Esophagus squamous epithelium (tissue), 5 donors: Measurements from ENCODE around the gene DTX4. TPM values are rescaled to one million over a fixed set of nuclear protein-coding genes. Genes with fewer than 3 reads are reported as not detected.

Experiments used
- DNase-seq: peaks from one replicate; lab custom pipeline; 2025; lab: John Stamatoyannopoulos, UW
- H3K27ac ChIP-seq, 4 donors: fragments of 200-600 bp; sonication (generic); one replicate each; pipeline ENCODE4 v1.5.1; 2016 to 2019; ENCODE audit warnings: mild to moderate bottlenecking in 1 of 4
- H3K27me3 ChIP-seq, 4 donors: fragments of 200-600 bp; sonication (generic); 1 replicate in 3 of 4; 2 replicates in 1 of 4; pipeline versions ENCODE4 v1.5.1 to v1.6.0; 2017 to 2021; ENCODE audit warnings: antibody characterized with exemption in 1 of 4
- H3K36me3 ChIP-seq, 3 donors: fragments of 200-600 bp; sonication (generic); one replicate each; pipeline ENCODE4 v1.5.1; 2016 to 2019
- H3K4me1 ChIP-seq, 3 donors: fragments of 200-600 bp; sonication (generic); one replicate each; pipeline ENCODE4 v1.5.1; 2017 to 2019
- H3K4me3 ChIP-seq, 4 donors: fragments of 200-600 bp; sonication (generic); 1 replicate in 3 of 4; 2 replicates in 1 of 4; pipeline ENCODE4 v1.5.1; 2016 to 2019; ENCODE audit warnings: mild to moderate bottlenecking in 2 of 4, moderate library complexity in 1 of 4
- H3K9me3 ChIP-seq, 3 donors: fragments of 200-600 bp; sonication (generic); one replicate each; pipeline ENCODE4 v1.5.1; 2016 to 2019
- CTCF ChIP-seq, 6 experiments: fragments of 450-650 bp in 4 of 6; fragments of 200-600 bp in 2 of 6; sonication (generic) in 2 of 6; IDR thresholded peaks; one replicate each; pipeline ENCODE4 v1.5.1; 2016 to 2019; ENCODE audit warnings: antibody characterized with exemption in 6 of 6, mild to moderate bottlenecking in 4 of 6, moderate library complexity in 4 of 6
- POLR2A ChIP-seq, 4 donors: fragments of 450-650 bp; IDR thresholded peaks; one replicate each; pipeline ENCODE4 v1.6.1; 2017; ENCODE audit warnings: antibody characterized with exemption in 4 of 4, mild to moderate bottlenecking in 4 of 4, moderate library complexity in 3 of 4
- WGBS, 2 donors: methylation state at CpG; one replicate each; pipeline ENCODE4 v1.1.5; 2018; 5-methylcytosine and 5-hydroxymethylcytosine counted together
- intact Hi-C: fragments of 100-400 bp; cut with DNase I; formaldehyde crosslinking; loops from one replicate; pipeline ENCODE4 v1.15.0; 2022
- small RNA-seq, 4 donors: library from RNA; depleted of rRNA; stranded (forward); fragments of <200 nt; gene quantifications; one replicate each; pipeline ENCODE3, GENCODE V24; 2016
- total RNA-seq, 4 donors: library from RNA; depleted of rRNA; stranded (reverse); fragments of >200 nt; gene quantifications; one replicate each; pipeline ENCODE4 v1.1.0, GENCODE V29; 2016
- donor health status: DM: yes; HTN: yes; CAD: no.

Gene DTX4
- total RNA-seq, 4 donors from 2014 or later = 2.4 to 8.4 (median 4.6) TPM

DNA sequence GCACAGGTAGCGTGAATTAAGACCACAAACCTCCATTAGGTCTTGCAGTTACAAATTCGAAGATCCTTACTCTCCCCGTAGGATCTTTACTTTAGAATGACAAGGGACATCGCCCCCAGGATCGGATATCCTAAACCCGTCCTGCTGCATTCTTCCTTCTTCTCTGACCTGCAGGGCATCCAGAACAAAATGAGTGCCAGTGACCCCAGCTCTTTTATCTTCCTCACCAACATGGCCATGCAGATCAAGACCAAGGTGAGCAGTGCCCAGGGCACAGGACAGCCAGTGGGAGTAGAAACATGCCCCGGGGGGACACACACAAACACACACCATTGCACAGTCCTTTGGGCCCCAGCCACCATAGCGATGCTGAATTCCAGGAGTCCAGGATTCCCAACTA, 83.3 kb downstream of the DTX4 start:
- no peaks in the 10 kb centered on the region for H3K9me3 ChIP-seq
- TF ChIP-seq CTCF (IDR thresholded peaks at IDR 0.05) = no peak
- no peak for TF ChIP-seq POLR2A (IDR thresholded peaks at IDR 0.05)
- intact Hi-C loops = no loop called here
- H3K4me1 ChIP-seq = no peaks in the 10 kb centered on the region
- H3K36me3 ChIP-seq = no peaks in the 10 kb centered on the region
- H3K27ac ChIP-seq = no peak overlapping the region
- WGBS, 2 donors = 57 to 66% methylated on average over 8 of the region's 8 CpGs
- no peaks in the 10 kb centered on the region for H3K27me3 ChIP-seq
- no peak overlapping the region for H3K4me3 ChIP-seq
- DNase-seq = no peak

Small RNA genes lying within 50 kb of the gene (small RNA-seq; reads per million reads assigned to genes)
- 0 reads per million in 4 donors for gene RN7SL42P

Other genes with a start within 250 kb of the DTX4 start
- gene GLYATL1, start 232.6 kb upstream of the DTX4 start, total RNA-seq = not detected
- gene GLYATL1B, start 85.8 kb upstream of the DTX4 start, total RNA-seq = not detected
- gene FAM111B, start 64.9 kb upstream of the DTX4 start, total RNA-seq = 10 to 100 TPM in 2 of 4 donors, 1 to 10 TPM in 2; 2.9 to 14.9 (median 8.0) TPM
- 10 to 100 TPM; 15.0 to 23.3 (median 16.7) TPM for gene FAM111A, start 29.3 kb upstream of the DTX4 start, total RNA-seq
- gene MPEG1, start 40.8 kb downstream of the DTX4 start, total RNA-seq = 10 to 100 TPM in 1 of 4 donors, 1 to 10 TPM in 2, under 1 TPM in 1; 0.04 to 19.5 (median 5.1) TPM
- not detected for gene OR5AN1, start 186.8 kb downstream of the DTX4 start, total RNA-seq